ENCODE measurements around the gene GMPR. TPM values are rescaled to one million over a fixed set of nuclear protein-coding genes. Genes with fewer than 3 reads are reported as not detected.
"Not testable (repeated sequence)": the region's sequence is repeated elsewhere in the genome, so short reads cannot be mapped to it uniquely, and the experiment has no call there.

Gene GMPR
- total RNA-seq, 1 experiment from 2014 or later, result 1.4 TPM

GRCh38 chr6:16256781-16257180 is 18.4 kb downstream of the GMPR start:
- no peaks in the 10 kb centered on the region for H3K4me1 Mint-ChIP-seq (ENCODE audit: low read depth, unreplicated experiment)
- intact Hi-C loops (cut with micrococcal nuclease; ENCODE audit: unreplicated experiment), result no loop called here
- no peaks in the 10 kb centered on the region for H3K36me3 Mint-ChIP-seq (ENCODE audit: insufficient read depth, unreplicated experiment)
- no TSS peak for BruUV-seq (replicated peaks)
- H3K4me3 Mint-ChIP-seq (ENCODE audit: low read depth, unreplicated experiment), result no peak overlapping the region
- H3K9me3 Mint-ChIP-seq (ENCODE audit: low read depth, unreplicated experiment), result no peaks in the 10 kb centered on the region
- CTCF ChIA-PET, result interaction anchor here (0.6 kb wide), 1 partner anchor 9 kb away, joined by 3 read pairs; no protein-coding TSS in a partner anchor
- TF ChIP-seq CTCF (IDR thresholded peaks at IDR 0.05; ENCODE audit: unreplicated experiment), result no peak
- DNase-seq, result no peak
- H3K27ac Mint-ChIP-seq (ENCODE audit: unreplicated experiment), result no peak overlapping the region
- no peaks in the 10 kb centered on the region for H3K27me3 Mint-ChIP-seq (ENCODE audit: unreplicated experiment)

GRCh38 chr6:16257999-16258708 is 19.8 kb downstream of the GMPR start:
- no TSS peak for BruUV-seq (replicated peaks)
- H3K4me3 Mint-ChIP-seq (ENCODE audit: low read depth, unreplicated experiment), result no peak overlapping the region
- CTCF ChIA-PET, result no interaction called here

GRCh38 chr6:16258709-16259075 is 20.3 kb downstream of the GMPR start:
- CTCF ChIA-PET, result no interaction called here
- intact Hi-C loops (cut with micrococcal nuclease; ENCODE audit: unreplicated experiment), result no loop called here
- H3K27ac Mint-ChIP-seq (ENCODE audit: unreplicated experiment), result no peak overlapping the region
- no peaks in the 10 kb centered on the region for H3K4me1 Mint-ChIP-seq (ENCODE audit: low read depth, unreplicated experiment)
- no peaks in the 10 kb centered on the region for H3K36me3 Mint-ChIP-seq (ENCODE audit: insufficient read depth, unreplicated experiment)
- no peaks in the 10 kb centered on the region for H3K27me3 Mint-ChIP-seq (ENCODE audit: unreplicated experiment)
- DNase-seq, result no peak
- TF ChIP-seq CTCF (IDR thresholded peaks at IDR 0.05; ENCODE audit: unreplicated experiment), result no peak
- no TSS peak for BruUV-seq (replicated peaks)
- no peak overlapping the region for H3K4me3 Mint-ChIP-seq (ENCODE audit: low read depth, unreplicated experiment)
- H3K9me3 Mint-ChIP-seq (ENCODE audit: low read depth, unreplicated experiment), result no peaks in the 10 kb centered on the region

More at GRCh38 chr6:16257999-16258708, 19.8 kb downstream of the GMPR start:
- Mint-ChIP-seq H3K27ac (ENCODE audit: unreplicated experiment) (no peak overlapping the region), H3K36me3 (ENCODE audit: insufficient read depth, unreplicated experiment) (no peaks in the 10 kb centered on the region), H3K4me1 (ENCODE audit: low read depth, unreplicated experiment) (no peaks in the 10 kb centered on the region), H3K27me3 (ENCODE audit: unreplicated experiment) (no peaks in the 10 kb centered on the region), H3K9me3 (ENCODE audit: low read depth, unreplicated experiment) (no peaks in the 10 kb centered on the region)
- TF ChIP-seq CTCF (IDR thresholded peaks at IDR 0.05; ENCODE audit: unreplicated experiment), result no peak
- no peak for DNase-seq
- intact Hi-C loops (cut with micrococcal nuclease; ENCODE audit: unreplicated experiment), result no loop called here

GRCh38 chr6:16259604-16260003 is 21.2 kb downstream of the GMPR start:
- H3K4me1 Mint-ChIP-seq (ENCODE audit: low read depth, unreplicated experiment); CTCF ChIA-PET; H3K27me3 Mint-ChIP-seq (ENCODE audit: unreplicated experiment); DNase-seq; BruUV-seq (replicated peaks); H3K9me3 Mint-ChIP-seq (ENCODE audit: low read depth, unreplicated experiment); H3K27ac Mint-ChIP-seq (ENCODE audit: unreplicated experiment); H3K36me3 Mint-ChIP-seq (ENCODE audit: insufficient read depth, unreplicated experiment); intact Hi-C loops (cut with micrococcal nuclease; ENCODE audit: unreplicated experiment); H3K4me3 Mint-ChIP-seq (ENCODE audit: low read depth, unreplicated experiment): not testable (repeated sequence)

- H3K36me3 Mint-ChIP-seq (ENCODE audit: insufficient read depth, unreplicated experiment); CTCF ChIA-PET; intact Hi-C loops (cut with micrococcal nuclease; ENCODE audit: unreplicated experiment); H3K9me3 Mint-ChIP-seq (ENCODE audit: low read depth, unreplicated experiment); H3K27ac Mint-ChIP-seq (ENCODE audit: unreplicated experiment); DNase-seq; H3K27me3 Mint-ChIP-seq (ENCODE audit: unreplicated experiment); BruUV-seq (replicated peaks); H3K4me3 Mint-ChIP-seq (ENCODE audit: low read depth, unreplicated experiment); H3K4me1 Mint-ChIP-seq (ENCODE audit: low read depth, unreplicated experiment): not testable (repeated sequence)
Measured at GRCh38 chr6:16260602-16261001, 22.2 kb downstream of the GMPR start.

- H3K27ac Mint-ChIP-seq (ENCODE audit: unreplicated experiment); intact Hi-C loops (cut with micrococcal nuclease; ENCODE audit: unreplicated experiment); H3K9me3 Mint-ChIP-seq (ENCODE audit: low read depth, unreplicated experiment); BruUV-seq (replicated peaks); CTCF ChIA-PET; H3K36me3 Mint-ChIP-seq (ENCODE audit: insufficient read depth, unreplicated experiment); H3K4me3 Mint-ChIP-seq (ENCODE audit: low read depth, unreplicated experiment); H3K4me1 Mint-ChIP-seq (ENCODE audit: low read depth, unreplicated experiment); DNase-seq; H3K27me3 Mint-ChIP-seq (ENCODE audit: unreplicated experiment): not testable (repeated sequence)
Measured at GRCh38 chr6:16262773-16263172, 24.4 kb downstream of the GMPR start.

- DNase-seq; H3K27ac Mint-ChIP-seq (ENCODE audit: unreplicated experiment); H3K4me3 Mint-ChIP-seq (ENCODE audit: low read depth, unreplicated experiment); H3K27me3 Mint-ChIP-seq (ENCODE audit: unreplicated experiment); H3K36me3 Mint-ChIP-seq (ENCODE audit: insufficient read depth, unreplicated experiment); H3K4me1 Mint-ChIP-seq (ENCODE audit: low read depth, unreplicated experiment); CTCF ChIA-PET; intact Hi-C loops (cut with micrococcal nuclease; ENCODE audit: unreplicated experiment); BruUV-seq (replicated peaks); H3K9me3 Mint-ChIP-seq (ENCODE audit: low read depth, unreplicated experiment): not testable (repeated sequence)
Measured at GRCh38 chr6:16263464-16264099, 25.2 kb downstream of the GMPR start.

Measured in Calu3 (cell line).